Retina (tissue), 1 donor: ENCODE results near the gene CDX1.

ENCODE experiments used
- DNase-seq: peaks from one replicate; pipeline ENCODE4 v3.0.0-alpha.2; 2016

CDX1 gene

GRCh38 chr5:150163547-150164059 lies 3.0 kb upstream of the CDX1 start:
- no peak for DNase-seq

DNA sequence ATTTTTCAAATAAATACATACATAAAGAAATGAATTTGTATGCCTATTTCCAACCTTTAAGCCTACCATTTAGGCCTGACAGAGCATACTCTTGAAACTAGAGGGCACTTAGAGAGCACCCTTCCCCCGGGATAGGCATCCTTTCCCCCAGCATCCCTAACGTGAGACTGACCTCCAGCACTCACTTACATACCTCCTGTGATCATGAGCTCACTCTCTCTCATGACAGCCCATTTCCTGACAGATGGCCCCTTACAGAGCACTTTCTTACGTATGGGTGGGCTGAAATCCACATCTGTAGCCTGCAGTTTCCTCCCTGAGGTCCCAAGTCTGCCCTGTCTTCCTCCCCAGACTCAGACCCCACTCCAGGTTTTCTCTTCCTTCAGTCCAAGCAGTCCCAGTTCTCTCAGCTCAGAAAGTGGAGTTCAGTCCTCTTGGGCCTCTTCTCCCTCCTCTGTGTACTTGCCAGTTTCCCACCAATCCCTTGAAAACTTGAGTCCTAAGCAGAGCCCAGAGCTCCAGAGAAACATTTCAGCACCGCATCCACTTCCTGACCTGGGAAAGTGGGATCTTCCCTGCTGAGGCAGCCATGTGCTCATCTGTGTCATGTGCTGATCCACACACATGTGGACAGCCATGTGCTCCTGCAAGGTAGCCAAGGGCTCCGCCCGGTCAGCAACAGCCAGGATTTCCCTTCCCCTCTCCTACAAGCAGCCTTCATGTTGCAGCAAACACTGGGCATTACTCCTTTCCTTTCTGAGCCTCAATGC lies 2.2 kb upstream of the CDX1 start:
- DNase-seq = no peak

DNA sequence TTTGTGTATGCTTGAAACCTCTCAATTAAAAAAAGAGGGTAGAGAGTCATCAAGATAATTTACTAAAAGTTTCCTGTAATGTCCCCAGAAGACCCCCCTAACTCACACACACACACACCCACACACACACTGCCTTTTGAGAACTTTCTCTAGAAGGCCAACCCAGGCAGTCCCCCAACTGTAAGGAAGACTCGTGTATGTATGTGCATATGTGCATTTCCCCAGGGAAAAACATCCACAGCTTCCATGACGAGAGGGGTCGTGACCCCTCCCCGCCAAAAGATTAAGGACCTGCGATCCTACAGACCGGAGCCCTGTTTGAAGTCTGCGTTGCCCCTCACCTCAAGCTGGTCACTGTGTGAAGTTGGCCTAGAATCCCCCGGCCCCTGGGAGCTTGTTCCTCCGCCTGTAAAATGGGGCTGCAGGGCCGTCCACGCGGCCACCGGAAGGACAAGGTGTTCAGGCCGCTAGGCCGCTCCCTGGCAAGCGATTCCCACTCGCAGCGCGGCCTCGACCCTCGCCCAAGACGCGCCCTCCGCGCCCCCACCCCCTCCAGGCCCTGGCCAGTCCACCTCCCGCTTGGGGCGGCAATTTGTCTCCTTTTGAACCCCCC lies 435 bp upstream of the CDX1 start:
- DNase-seq = no peak

DNA sequence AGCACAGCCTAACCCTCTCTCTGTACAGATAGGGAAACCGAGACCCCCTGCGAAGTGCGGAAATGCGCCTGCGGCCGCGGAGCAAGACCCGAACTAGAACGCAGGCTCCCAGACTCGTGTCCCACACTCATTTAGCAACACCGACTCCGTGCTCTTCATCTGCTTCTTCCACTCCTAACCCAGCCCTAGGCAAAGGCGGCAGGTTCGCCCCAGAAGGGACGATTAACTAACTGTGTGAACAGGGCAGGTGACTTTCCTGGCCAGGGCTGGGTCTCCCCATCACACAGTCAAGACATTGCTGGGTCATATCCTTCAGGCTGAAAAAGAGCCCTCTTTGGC lies 903 bp downstream of the CDX1 start:
- no peak for DNase-seq

- DNase-seq = no peak
Observed at GRCh38 chr5:150167908-150168307, 1.3 kb downstream of the CDX1 start.

GRCh38 chr5:150168864-150169263 lies 2.3 kb downstream of the CDX1 start:
- no peak for DNase-seq

DNA sequence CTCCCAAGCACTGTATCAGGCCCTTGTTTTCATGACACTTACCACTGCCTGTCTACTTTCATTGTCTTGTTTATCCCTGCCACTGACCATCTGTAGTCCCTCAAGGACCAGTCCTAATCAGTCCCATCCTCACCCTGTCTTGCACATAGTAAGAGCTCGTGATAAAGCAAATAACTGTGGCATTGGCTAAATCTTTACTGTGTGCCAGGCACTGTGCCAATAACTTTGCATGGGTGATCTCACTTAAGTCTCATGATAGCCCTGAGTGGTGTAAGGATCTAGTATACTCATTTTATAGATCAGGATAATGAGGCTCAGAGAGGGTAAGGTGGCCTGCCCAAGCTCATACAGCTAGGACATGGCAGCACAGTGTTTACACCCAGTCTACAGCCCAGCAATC lies 5.6 kb downstream of the CDX1 start:
- DNase-seq = no peak

DNA sequence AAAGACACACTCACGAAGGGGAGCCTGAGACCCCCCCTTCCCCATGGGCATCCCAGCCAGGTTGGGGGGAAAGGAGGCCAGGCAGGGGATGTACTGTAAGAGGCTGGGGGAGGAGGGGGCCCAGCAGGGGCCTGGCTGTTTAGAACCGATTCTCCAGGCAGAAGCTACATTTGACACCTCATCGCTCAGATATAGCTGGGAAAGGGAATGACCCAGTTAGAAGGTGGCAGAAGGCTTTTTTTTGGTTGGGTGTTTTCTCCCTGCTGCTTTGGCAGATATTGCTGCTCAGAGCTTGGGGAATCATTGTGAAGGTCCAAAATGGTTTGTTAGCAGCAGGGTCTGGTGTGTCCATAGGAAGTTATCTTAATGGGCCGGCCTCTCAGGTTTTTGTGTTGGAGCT lies 6.0 kb downstream of the CDX1 start:
- peak; percentile 57 for DNase-seq

GRCh38 chr5:150173161-150173560 lies 6.6 kb downstream of the CDX1 start:
- DNase-seq = no peak

DNA sequence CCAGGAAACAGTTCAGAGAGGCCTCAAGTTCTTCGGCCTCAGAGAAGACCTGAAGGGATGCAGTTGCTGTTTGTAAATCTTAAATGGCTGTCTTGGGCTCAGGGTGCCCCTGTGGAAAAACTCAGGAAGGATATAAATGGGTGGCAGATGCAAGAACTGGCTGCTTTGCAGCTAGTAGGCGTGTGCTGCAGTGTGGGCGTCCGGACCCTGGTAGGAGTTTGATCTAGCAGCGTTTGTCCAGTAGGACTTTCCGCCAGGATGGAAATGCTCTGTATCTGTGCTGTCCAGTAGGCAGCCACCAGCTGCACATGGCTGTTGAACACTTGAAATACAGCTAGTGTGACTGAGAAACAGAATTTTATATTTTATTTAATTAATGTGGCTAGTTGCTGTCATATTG lies 7.7 kb downstream of the CDX1 start:
- DNase-seq = no peak

DNA sequence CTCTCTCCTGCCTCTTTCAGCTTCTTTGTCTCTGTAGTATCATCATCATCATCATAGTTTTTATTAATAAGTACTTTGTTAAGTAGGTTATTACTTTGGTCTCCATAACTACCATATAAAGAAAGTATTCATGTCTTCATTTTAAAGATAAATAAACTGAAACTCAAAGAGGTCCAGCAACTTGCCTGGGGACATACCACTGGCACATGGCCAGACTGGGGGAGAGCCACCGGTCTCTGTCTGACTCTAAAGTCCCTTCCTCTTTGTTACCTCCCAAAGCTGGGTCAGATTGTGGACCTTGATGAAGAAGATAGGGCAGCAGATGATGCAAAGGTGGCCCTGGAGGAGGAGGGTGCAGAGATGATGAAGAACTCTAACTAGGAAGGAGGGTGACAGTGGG lies 8.5 kb downstream of the CDX1 start:
- no peak for DNase-seq

- DNase-seq = no peak
Observed at GRCh38 chr5:150175536-150175935, 9.0 kb downstream of the CDX1 start.

DNA sequence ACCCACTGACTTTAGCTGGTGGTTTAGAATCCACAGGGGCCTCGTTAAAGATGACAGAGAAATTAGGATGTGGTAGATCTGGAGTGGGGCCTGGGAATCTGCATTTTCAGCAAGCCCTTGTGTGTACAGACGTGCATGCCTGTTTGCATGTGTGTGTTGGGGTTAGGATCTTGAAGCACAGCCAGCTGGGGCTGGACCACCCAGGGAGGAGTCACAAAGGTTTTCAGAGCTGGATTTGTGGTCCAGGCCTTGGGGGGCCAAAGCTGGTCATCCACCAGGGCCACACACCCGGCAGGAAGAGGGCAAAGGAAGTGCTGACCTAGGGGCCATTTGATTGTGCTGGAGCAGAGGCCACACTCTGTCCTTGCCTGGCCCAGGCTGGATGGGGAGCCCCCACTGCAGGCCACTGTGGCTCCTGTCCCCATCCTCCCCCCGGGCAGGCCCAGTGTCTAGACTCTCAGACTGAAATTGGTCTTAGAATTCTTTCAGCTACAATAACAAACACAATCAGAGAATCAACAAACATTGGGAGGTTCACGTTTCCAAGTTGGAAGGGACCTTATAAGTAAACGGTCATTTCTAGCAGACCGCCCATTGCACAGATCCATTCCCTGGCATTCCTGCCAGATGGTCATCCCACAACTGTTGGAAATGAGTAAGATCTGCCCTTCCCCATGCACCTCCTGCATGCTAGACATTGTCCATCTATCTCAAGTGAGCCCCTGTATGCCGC lies 10.3 kb downstream of the CDX1 start:
- DNase-seq = no peak

GRCh38 chr5:150177721-150178120 lies 11.1 kb downstream of the CDX1 start:
- no peak for DNase-seq

DNA sequence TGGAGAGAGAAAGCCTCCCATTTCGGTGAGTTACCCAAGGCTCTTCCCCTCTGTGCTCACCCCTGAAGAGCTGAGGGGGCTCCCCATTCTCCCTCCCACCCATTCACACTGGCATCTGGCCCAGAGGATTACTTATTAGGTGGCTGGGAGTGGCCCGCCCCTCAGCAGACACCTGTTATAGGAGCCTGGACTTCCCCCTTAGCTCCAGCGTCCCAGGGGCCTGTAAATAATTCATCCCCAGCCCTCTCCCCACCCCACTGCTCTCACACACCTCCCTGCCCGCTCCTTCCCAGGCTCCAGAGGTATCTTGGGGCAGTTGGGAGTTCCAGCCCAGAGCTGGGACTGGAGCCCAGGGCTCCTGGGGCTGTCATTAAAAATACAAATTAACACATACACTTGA lies 11.7 kb downstream of the CDX1 start:
- no peak for DNase-seq

- DNase-seq = no peak
Observed at GRCh38 chr5:150179019-150179620, 12.5 kb downstream of the CDX1 start.

- no peak for DNase-seq
Observed at GRCh38 chr5:150180241-150181026, 13.9 kb downstream of the CDX1 start.

DNA sequence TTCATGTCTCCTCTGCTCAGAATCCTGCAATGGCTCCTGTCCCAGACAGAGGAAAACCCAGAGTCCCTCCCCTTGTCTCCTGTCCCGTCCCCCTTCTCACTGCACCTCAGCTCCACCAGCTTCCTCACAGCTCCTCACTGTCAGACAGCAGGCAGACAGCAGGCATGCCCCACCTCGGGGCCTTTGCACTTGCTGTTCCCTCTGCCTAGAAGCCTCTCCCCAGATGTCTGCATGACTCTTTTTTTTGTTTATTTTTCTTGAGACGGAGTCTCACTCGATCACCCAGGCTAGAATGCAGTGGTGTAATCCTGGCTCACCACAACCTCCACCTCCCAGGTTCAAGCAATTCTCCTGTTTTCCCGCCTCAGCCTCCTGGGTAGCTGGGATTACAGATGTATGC lies 14.4 kb downstream of the CDX1 start:
- no peak for DNase-seq

GRCh38 chr5:150181766-150182545 lies 15.4 kb downstream of the CDX1 start:
- no peak for DNase-seq

DNA sequence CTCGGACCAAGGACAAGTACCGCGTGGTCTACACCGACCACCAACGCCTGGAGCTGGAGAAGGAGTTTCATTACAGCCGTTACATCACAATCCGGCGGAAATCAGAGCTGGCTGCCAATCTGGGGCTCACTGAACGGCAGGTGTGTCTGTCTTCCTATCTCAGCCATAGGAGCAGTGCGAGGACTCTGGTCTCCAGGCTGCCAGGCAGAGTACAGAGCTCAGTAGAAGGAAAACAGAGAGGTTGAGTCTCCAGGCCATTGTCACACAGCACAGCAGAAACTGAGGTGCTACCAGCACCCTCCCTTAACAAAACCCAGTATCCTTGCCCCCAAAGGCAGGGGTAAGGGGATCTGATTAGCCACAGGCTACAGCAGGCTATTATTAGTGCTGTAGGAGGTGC lies 16.2 kb downstream of the CDX1 start:
- DNase-seq = no peak

DNA sequence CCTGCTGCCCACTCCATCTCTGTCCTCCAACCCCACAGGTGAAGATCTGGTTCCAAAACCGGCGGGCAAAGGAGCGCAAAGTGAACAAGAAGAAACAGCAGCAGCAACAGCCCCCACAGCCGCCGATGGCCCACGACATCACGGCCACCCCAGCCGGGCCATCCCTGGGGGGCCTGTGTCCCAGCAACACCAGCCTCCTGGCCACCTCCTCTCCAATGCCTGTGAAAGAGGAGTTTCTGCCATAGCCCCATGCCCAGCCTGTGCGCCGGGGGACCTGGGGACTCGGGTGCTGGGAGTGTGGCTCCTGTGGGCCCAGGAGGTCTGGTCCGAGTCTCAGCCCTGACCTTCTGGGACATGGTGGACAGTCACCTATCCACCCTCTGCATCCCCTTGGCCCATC lies 16.9 kb downstream of the CDX1 start:
- DNase-seq = no peak

DNA sequence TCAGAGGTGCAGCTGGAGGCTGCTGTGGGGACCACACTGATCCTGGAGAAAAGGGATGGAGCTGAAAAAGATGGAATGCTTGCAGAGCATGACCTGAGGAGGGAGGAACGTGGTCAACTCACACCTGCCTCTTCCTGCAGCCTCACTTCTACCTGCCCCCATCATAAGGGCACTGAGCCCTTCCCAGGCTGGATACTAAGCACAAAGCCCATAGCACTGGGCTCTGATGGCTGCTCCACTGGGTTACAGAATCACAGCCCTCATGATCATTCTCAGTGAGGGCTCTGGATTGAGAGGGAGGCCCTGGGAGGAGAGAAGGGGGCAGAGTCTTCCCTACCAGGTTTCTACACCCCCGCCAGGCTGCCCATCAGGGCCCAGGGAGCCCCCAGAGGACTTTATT lies 17.4 kb downstream of the CDX1 start:
- no peak for DNase-seq
